K562 (cell line): Measurements from ENCODE around the gene CCDC201. TPM values are rescaled to one million over a fixed set of nuclear protein-coding genes. Genes with fewer than 3 reads are reported as not detected.

Experiments
- polyA plus RNA-seq, 8 experiments: library from polyadenylated mRNA; depleted of rRNA in 4 of 8; stranded (reverse) in 5 of 8; unstranded in 3 of 8; fragments of >200 nt; fragmentation: Nextera tagmentation in 2 of 8; fragmentation: Illumina TruSeq in 1 of 8; extraction: Ambion mirVana in 2 of 8; extraction: Trizol in 1 of 8; gene quantifications; 2 replicates each; pipeline versions ENCODE4 v1.2.1 to v1.2.3, GENCODE V29; 2011 to 2014; ENCODE audit warnings: inconsistent platforms in 1 of 8, missing spikeins in 1 of 8
- small RNA-seq: library from RNA; depleted of rRNA; stranded (forward); fragments of <200 nt; gene quantifications from one replicate; pipeline ENCODE3, GENCODE V24; 2014
- total RNA-seq, 7 experiments: library from RNA; depleted of rRNA in 6 of 7; stranded (reverse); fragments of >200 nt in 6 of 7; fragmentation: Illumina TruSeq in 2 of 7; extraction: Trizol in 2 of 7; gene quantifications; 2 replicates each; pipeline versions ENCODE4 v1.2.1 to v1.2.3, GENCODE V29; 2011 to 2021; ENCODE audit warnings: low replicate concordance in 1 of 7

Gene CCDC201
- total and polyA plus RNA-seq, 9 of the 15 experiments (the other 6 are each of a cell fraction or from before 2014, with no cell fraction given): not detected

Small RNA genes within 50 kb of the gene (small RNA-seq; reads per million reads assigned to genes)
- gene RNU6-326P: not detected

Other genes with a start within 250 kb of the CCDC201 start
- gene IGFBP1, start 15.4 kb upstream of the CCDC201 start, total RNA-seq (2014; rRNA removed): not detected in 2 replicates
- not detected in 2 replicates for gene IGFBP1, start 15.4 kb upstream of the CCDC201 start, total RNA-seq (2014; rRNA removed; fragmentation: Illumina TruSeq; extraction: Trizol)
- gene IGFBP1, start 15.4 kb upstream of the CCDC201 start, total RNA-seq (2015; rRNA removed; fragmentation: Illumina TruSeq; extraction: Trizol): not detected in 2 replicates
- 0.13 TPM in 1 of 2 replicates, not detected in the other for gene IGFBP1, start 15.4 kb upstream of the CCDC201 start, total RNA-seq (2021)
- gene IGFBP1, start 15.4 kb upstream of the CCDC201 start, polyA plus RNA-seq (2011; rRNA removed): not detected in 2 replicates
- gene IGFBP1, start 15.4 kb upstream of the CCDC201 start, polyA plus RNA-seq (2014; fragmentation: Illumina TruSeq; extraction: Trizol): not detected in 2 replicates
- gene IGFBP1, start 15.4 kb upstream of the CCDC201 start, polyA plus RNA-seq (2014; fragmentation: Nextera tagmentation; extraction: Ambion mirVana): not detected
- not detected in 2 replicates for gene IGFBP1, start 15.4 kb upstream of the CCDC201 start, polyA plus RNA-seq (2014; rRNA removed)
- not detected in 2 replicates for gene IGFBP3, start 48.2 kb upstream of the CCDC201 start, total RNA-seq (2014; rRNA removed)
- gene IGFBP3, start 48.2 kb upstream of the CCDC201 start, total RNA-seq (2014; rRNA removed; fragmentation: Illumina TruSeq; extraction: Trizol): not detected in 2 replicates
- not detected in 2 replicates for gene IGFBP3, start 48.2 kb upstream of the CCDC201 start, total RNA-seq (2015; rRNA removed; fragmentation: Illumina TruSeq; extraction: Trizol)
- gene IGFBP3, start 48.2 kb upstream of the CCDC201 start, total RNA-seq (2021): 0.22 and 0.27 TPM in 2 replicates
- 0.08 TPM in 1 of 2 replicates, not detected in the other for gene IGFBP3, start 48.2 kb upstream of the CCDC201 start, polyA plus RNA-seq (2011; rRNA removed)
- not detected in 2 replicates for gene IGFBP3, start 48.2 kb upstream of the CCDC201 start, polyA plus RNA-seq (2014; fragmentation: Illumina TruSeq; extraction: Trizol)
- gene IGFBP3, start 48.2 kb upstream of the CCDC201 start, polyA plus RNA-seq (2014; fragmentation: Nextera tagmentation; extraction: Ambion mirVana): under 1 TPM in 1 of 2 experiments, not detected in 1; 0.10 TPM
- gene IGFBP3, start 48.2 kb upstream of the CCDC201 start, polyA plus RNA-seq (2014; rRNA removed): 0.09 TPM in 1 of 2 replicates, not detected in the other